Kidney (tissue), 14 donors: ENCODE measurements around the gene RHCG. TPM values are rescaled to one million over a fixed set of nuclear protein-coding genes. Genes with fewer than 3 reads are reported as not detected.

Experiments
- DNase-seq, 5 donors: peaks; one replicate each; pipeline ENCODE4 v3.0.0-alpha.2; 2013 to 2020
- FAIRE-seq: peaks from 2 replicates; lab custom pipeline; 2012; peaks lifted over from hg19 to GRCh38; lab: Jason Lieb, UNC
- H3K27ac ChIP-seq, 2 donors: one replicate each; pipeline ENCODE4 v1.7.0; 2013; ENCODE audit warnings: low read depth in 2 of 2, low read length in 2 of 2, inconsistent platforms in 1 of 2
- H3K27me3 ChIP-seq: one replicate; pipeline ENCODE4 v1.7.1; 2013; ENCODE audit warnings: low read length, inconsistent platforms; ENCODE audit not compliant: control insufficient read depth, insufficient read depth
- H3K36me3 ChIP-seq, 3 donors: one replicate each; pipeline versions ENCODE4 v1.7.0 to v1.7.1; 2013; ENCODE audit warnings: low read length in 3 of 3, control low read depth in 1 of 3, inconsistent platforms in 1 of 3; ENCODE audit not compliant: insufficient read depth in 3 of 3, control insufficient read depth in 2 of 3
- H3K4me1 ChIP-seq, 3 donors: one replicate each; pipeline versions ENCODE4 v1.7.0 to v1.7.1; 2013; ENCODE audit warnings: low read length in 3 of 3, inconsistent platforms in 1 of 3, low read depth in 1 of 3; ENCODE audit not compliant: control insufficient read depth in 2 of 3, insufficient read depth in 2 of 3
- H3K4me3 ChIP-seq, 3 donors: one replicate each; pipeline versions ENCODE4 v1.7.0 to v1.8.1; 2013; ENCODE audit warnings: low read length in 3 of 3, control low read depth in 1 of 3, inconsistent platforms in 1 of 3
- H3K9ac ChIP-seq, 3 donors: one replicate each; pipeline versions ENCODE4 v1.7.0 to v1.7.1; 2013; ENCODE audit warnings: low read length in 3 of 3, control low read depth in 1 of 3, inconsistent platforms in 1 of 3
- H3K9me3 ChIP-seq, 3 donors: one replicate each; pipeline versions ENCODE4 v1.7.0 to v1.7.1; 2013; ENCODE audit warnings: low read length in 3 of 3, control low read depth in 1 of 3, inconsistent platforms in 1 of 3; ENCODE audit not compliant: control insufficient read depth in 2 of 3, insufficient read depth in 1 of 3
- intact Hi-C: fragments of 100-400 bp; cut with DNase I; formaldehyde crosslinking; loops from one replicate; pipeline ENCODE4 v1.11.1; 2022
- polyA plus RNA-seq: library from polyadenylated mRNA; stranded (reverse); fragments of 350-450 nt; fragmentation: Illumina TruSeq; extraction: RNeasy Lipid Tissue Mini Kit (QIAGEN cat#74804); gene quantifications from one replicate; pipeline ENCODE4 v1.2.3, GENCODE V29; 2014; ENCODE audit warnings: low read depth, low replicate concordance; ENCODE audit not compliant: insufficient read depth
- total RNA-seq: library from RNA; stranded (reverse); fragmentation: NEBNext Ultra II Directional; extraction: Animal tissue kit (Norgen Biotek cat#: 25700); gene quantifications from one replicate; pipeline ENCODE4 v1.2.1, GENCODE V29; 2021
- TF ChIP-seq, protein P1 (sequence below): IDR thresholded peaks from 3 replicates; pipeline ENCODE4 v1.5.1; 2012; ENCODE audit warnings: mild to moderate bottlenecking, moderate library complexity, borderline replicate concordance; ENCODE audit not compliant: insufficient read depth; ENCODE audit errors: extremely low read depth
- donor health status: control.
- donor health status: control.
- donor health status: control.
- donor health status: control.
- donor health status: control.
- donor health status: DM: yes; HTN: yes; CAD: no.
- donor health status: Normal renal cell carcinoma (clear cell type).

The RHCG gene
- total and polyA plus RNA-seq, 2 donors from 2014 or later, result 1.5 to 373 TPM

DNA sequence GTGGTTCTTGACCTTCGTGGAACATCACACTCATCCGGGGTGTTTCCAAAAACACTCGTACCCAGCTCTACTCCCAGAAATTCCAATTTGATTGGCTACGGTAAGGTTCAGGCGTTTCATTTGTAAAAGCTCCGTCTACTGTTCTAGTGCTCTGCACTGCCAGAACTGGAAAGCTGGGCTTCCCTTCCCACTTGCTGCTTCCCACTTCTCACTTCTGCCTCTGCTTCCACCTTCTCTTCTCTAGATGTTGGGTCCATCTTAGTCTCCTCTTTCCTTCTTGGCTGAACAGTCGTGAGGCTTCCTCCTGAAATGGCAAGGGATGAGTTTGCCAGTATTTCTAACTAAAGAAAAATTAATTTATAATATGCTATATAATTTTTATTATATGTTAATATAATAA is 29.8 kb upstream of the RHCG start:
- FAIRE-seq (no peak), DNase-seq (no peak)
- Histone ChIP-seq H3K9me3 (no peaks in the 10 kb centered on the region), H3K4me1 (peaks cover 0 to 3% (median 0%) of the 10 kb centered on the region in 3 donors), H3K9ac (no peak overlapping the region), H3K27ac (peak overlapping the region in 1 of 2 donors; percentile 35), H3K27me3 (no peaks in the 10 kb centered on the region), H3K4me3 (no peak overlapping the region), H3K36me3 (no peaks in the 10 kb centered on the region)
- TF ChIP-seq, protein P1, sequence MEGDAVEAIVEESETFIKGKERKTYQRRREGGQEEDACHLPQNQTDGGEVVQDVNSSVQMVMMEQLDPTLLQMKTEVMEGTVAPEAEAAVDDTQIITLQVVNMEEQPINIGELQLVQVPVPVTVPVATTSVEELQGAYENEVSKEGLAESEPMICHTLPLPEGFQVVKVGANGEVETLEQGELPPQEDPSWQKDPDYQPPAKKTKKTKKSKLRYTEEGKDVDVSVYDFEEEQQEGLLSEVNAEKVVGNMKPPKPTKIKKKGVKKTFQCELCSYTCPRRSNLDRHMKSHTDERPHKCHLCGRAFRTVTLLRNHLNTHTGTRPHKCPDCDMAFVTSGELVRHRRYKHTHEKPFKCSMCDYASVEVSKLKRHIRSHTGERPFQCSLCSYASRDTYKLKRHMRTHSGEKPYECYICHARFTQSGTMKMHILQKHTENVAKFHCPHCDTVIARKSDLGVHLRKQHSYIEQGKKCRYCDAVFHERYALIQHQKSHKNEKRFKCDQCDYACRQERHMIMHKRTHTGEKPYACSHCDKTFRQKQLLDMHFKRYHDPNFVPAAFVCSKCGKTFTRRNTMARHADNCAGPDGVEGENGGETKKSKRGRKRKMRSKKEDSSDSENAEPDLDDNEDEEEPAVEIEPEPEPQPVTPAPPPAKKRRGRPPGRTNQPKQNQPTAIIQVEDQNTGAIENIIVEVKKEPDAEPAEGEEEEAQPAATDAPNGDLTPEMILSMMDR, result no peak
- intact Hi-C loops, result no loop called here

DNA sequence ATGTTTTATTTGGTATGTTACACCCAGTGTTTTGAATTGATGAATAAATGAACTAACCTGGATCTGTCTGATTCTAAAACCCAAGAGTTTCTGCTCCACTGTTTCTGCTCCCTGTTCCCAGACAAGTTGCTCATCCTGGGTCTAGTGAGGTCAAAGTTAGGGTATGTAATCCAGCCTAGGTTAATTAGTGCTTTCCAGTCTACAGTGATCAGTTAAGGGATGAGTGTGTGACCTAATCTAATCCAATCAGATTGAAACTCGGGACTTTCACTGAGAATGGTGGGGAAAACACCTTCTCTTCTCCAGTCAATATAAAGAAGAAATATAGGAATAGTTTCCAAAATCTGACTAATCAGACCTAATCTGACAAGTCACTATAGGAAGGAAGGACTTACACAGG is 27.8 kb upstream of the RHCG start:
- intact Hi-C loops, result no loop called here
- no peak for FAIRE-seq

DNA sequence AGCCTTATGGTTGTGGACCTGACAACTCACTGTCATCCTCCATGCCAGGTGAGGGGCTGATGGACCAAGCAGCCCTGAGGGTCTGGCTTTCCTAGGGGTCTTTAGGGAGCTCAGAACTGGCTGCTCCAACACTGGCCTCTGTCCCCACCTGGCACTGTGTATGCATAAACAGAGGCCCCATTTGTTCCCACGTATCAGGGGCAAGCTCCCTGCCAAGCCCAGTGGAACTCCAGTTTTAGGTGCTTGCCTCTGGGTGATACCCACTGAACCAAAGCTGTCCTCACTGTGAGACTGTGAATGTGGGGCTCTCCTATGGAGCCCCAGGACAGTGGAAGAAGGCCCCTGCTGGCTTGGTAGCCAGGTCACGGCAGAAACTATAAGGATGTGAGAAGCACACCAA is 26.7 kb upstream of the RHCG start:
- Histone ChIP-seq H3K4me3 (no peak overlapping the region), H3K27ac (no peak overlapping the region), H3K9ac (no peak overlapping the region), H3K27me3 (no peaks in the 10 kb centered on the region), H3K4me1 (no peaks in the 10 kb centered on the region), H3K36me3 (no peaks in the 10 kb centered on the region), H3K9me3 (no peaks in the 10 kb centered on the region)
- TF ChIP-seq, protein P1, result no peak
- intact Hi-C loops, result no loop called here
- no peak for DNase-seq
- FAIRE-seq, result no peak

More for the DNA sequence above, 27.8 kb upstream of the RHCG start:
- H3K9ac ChIP-seq, result no peak overlapping the region
- peaks cover 0 to 3% (median 0%) of the 10 kb centered on the region in 3 donors for H3K4me1 ChIP-seq
- no peak overlapping the region for H3K27ac ChIP-seq
- no peaks in the 10 kb centered on the region for H3K36me3 ChIP-seq
- H3K27me3 ChIP-seq, result no peaks in the 10 kb centered on the region
- TF ChIP-seq, protein P1, result no peak
- no peak overlapping the region for H3K4me3 ChIP-seq
- H3K9me3 ChIP-seq, result no peaks in the 10 kb centered on the region
- DNase-seq, result no peak

DNA sequence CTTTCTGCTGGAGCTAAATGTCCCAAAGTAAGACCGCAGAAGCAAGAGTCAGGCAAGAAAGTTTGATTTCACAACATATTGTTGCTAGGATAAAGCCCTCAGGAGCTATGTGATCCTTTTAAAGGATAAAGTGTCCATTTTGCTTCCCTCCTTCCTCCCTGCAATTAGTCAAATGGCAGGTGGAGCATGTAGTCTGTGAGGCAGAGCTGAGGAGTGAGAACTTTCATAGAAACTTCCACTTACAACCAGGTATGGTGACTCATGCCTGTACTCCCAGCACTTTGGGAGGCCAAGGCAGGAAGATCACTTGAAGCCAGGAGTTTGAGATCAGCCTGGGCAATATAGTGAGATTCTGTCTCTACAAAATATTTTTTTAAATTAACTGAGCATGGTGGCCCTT is 25.2 kb upstream of the RHCG start:
- DNase-seq (no peak), FAIRE-seq (no peak)
- no peaks in the 10 kb centered on the region for H3K27me3 ChIP-seq
- H3K9ac ChIP-seq, result no peak overlapping the region
- no peaks in the 10 kb centered on the region for H3K36me3 ChIP-seq
- H3K9me3 ChIP-seq, result no peaks in the 10 kb centered on the region
- H3K4me3 ChIP-seq, result no peak overlapping the region
- H3K27ac ChIP-seq, result no peak overlapping the region
- TF ChIP-seq, protein P1, result no peak
- H3K4me1 ChIP-seq, result no peaks in the 10 kb centered on the region
- intact Hi-C loops, result no loop called here
